Testis (tissue), 2 donors: Measurements from ENCODE around the gene PRSS1.

ENCODE experiments used
- POLR2A ChIP-seq: fragments of 450-650 bp; IDR thresholded peaks from one replicate; pipeline ENCODE4 v1.6.1; 2017; ENCODE audit warnings: antibody characterized with exemption, mild to moderate bottlenecking, moderate library complexity
- TF ChIP-seq, protein P1 (sequence below), 3 experiments: fragments of 450-650 bp in 2 of 3; fragments of 200-600 bp in 1 of 3; sonication (generic) in 1 of 3; IDR thresholded peaks; one replicate each; pipeline ENCODE4 v1.5.1; 2016 to 2019; ENCODE audit warnings: antibody characterized with exemption in 3 of 3, mild to moderate bottlenecking in 2 of 3, moderate library complexity in 1 of 3

- TF ChIP-seq, protein P1, sequence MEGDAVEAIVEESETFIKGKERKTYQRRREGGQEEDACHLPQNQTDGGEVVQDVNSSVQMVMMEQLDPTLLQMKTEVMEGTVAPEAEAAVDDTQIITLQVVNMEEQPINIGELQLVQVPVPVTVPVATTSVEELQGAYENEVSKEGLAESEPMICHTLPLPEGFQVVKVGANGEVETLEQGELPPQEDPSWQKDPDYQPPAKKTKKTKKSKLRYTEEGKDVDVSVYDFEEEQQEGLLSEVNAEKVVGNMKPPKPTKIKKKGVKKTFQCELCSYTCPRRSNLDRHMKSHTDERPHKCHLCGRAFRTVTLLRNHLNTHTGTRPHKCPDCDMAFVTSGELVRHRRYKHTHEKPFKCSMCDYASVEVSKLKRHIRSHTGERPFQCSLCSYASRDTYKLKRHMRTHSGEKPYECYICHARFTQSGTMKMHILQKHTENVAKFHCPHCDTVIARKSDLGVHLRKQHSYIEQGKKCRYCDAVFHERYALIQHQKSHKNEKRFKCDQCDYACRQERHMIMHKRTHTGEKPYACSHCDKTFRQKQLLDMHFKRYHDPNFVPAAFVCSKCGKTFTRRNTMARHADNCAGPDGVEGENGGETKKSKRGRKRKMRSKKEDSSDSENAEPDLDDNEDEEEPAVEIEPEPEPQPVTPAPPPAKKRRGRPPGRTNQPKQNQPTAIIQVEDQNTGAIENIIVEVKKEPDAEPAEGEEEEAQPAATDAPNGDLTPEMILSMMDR (IDR thresholded peaks at IDR 0.05): no peak
- TF ChIP-seq POLR2A: no peak
These were observed 42.9 kb downstream of the PRSS1 start for GRCh38 chr7:142792129-142792528.
